ENCODE results near the gene COMMD6. TPM values are rescaled to one million over a fixed set of nuclear protein-coding genes. Genes with fewer than 3 reads are reported as not detected.
"Not testable (repeated sequence)": the region's sequence is repeated elsewhere in the genome, so short reads cannot be mapped to it uniquely, and the experiment has no call there.

Gene COMMD6
- total RNA-seq, 1 donor: 19.5 TPM

DNA sequence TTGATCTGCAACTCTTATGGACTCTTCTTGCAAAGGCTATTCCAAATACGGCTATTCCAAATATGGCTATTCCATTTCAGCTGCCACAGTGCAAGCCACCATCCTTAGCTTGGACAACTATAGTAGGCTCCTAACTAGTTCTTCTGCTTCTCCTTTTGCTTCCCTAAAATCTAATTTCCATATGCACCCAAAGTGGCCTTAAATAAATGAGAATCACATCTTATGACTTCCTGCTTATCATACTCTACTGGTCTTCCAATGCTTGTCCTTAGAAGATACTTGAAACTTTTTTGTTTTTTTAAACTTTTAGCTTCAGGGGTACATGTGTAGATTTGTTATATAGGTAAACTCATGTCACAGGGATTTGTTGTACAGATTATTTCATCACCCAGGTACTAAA, 16.8 kb upstream of the COMMD6 start:
- TF ChIP-seq CTCF (IDR thresholded peaks at IDR 0.05; ENCODE audit: extremely low read depth, low read depth, low read length): no peak
- H3K79me2 ChIP-seq (ENCODE audit: insufficient read depth, low read length): peaks cover 50% of the 10 kb centered on the region
- H3K36me3 ChIP-seq (ENCODE audit: insufficient read depth, low read length): peaks cover 21% of the 10 kb centered on the region
- no peak overlapping the region for H3K27ac ChIP-seq (ENCODE audit: low read depth, low read length)
- no peak overlapping the region for H3K4me3 ChIP-seq (ENCODE audit: insufficient read depth, low read length)
- H4K20me1 ChIP-seq (ENCODE audit: insufficient read depth, low read length): no peaks in the 10 kb centered on the region
- no peak overlapping the region for H3K4me2 ChIP-seq (ENCODE audit: insufficient read depth, low read length)
- no peak overlapping the region for H2AFZ ChIP-seq (ENCODE audit: low read length)
- no peaks in the 10 kb centered on the region for H3K27me3 ChIP-seq (ENCODE audit: insufficient read depth, low read length)
- no peaks in the 10 kb centered on the region for H3K9me3 ChIP-seq (ENCODE audit: low read depth, low read length)
- no peak for DNase-seq (ENCODE audit: insufficient read length, low spot score, missing footprints)
- H3K4me1 ChIP-seq (ENCODE audit: insufficient read depth, low read length): peaks cover 7% of the 10 kb centered on the region

GRCh38 chr13:75550159-75550567, 12.5 kb upstream of the COMMD6 start:
- Histone ChIP-seq H3K4me1 (ENCODE audit: insufficient read depth, low read length) (peaks cover 22% of the 10 kb centered on the region), H3K9me3 (ENCODE audit: low read depth, low read length) (no peaks in the 10 kb centered on the region), H3K27ac (ENCODE audit: low read depth, low read length) (peak overlapping the region; percentile 97), H3K36me3 (ENCODE audit: insufficient read depth, low read length) (peaks cover 16% of the 10 kb centered on the region), H4K20me1 (ENCODE audit: insufficient read depth, low read length) (no peaks in the 10 kb centered on the region), H3K79me2 (ENCODE audit: insufficient read depth, low read length) (peaks cover 41% of the 10 kb centered on the region), H3K4me2 (ENCODE audit: insufficient read depth, low read length) (peak overlapping the region; percentile 96), H2AFZ (ENCODE audit: low read length) (peak overlapping the region; percentile 81), H3K4me3 (ENCODE audit: insufficient read depth, low read length) (peak overlapping the region; percentile 85), H3K27me3 (ENCODE audit: insufficient read depth, low read length) (no peaks in the 10 kb centered on the region)
- DNase-seq (ENCODE audit: insufficient read length, low spot score, missing footprints): no peak
- no peak for TF ChIP-seq CTCF (IDR thresholded peaks at IDR 0.05; ENCODE audit: extremely low read depth, low read depth, low read length)

DNA sequence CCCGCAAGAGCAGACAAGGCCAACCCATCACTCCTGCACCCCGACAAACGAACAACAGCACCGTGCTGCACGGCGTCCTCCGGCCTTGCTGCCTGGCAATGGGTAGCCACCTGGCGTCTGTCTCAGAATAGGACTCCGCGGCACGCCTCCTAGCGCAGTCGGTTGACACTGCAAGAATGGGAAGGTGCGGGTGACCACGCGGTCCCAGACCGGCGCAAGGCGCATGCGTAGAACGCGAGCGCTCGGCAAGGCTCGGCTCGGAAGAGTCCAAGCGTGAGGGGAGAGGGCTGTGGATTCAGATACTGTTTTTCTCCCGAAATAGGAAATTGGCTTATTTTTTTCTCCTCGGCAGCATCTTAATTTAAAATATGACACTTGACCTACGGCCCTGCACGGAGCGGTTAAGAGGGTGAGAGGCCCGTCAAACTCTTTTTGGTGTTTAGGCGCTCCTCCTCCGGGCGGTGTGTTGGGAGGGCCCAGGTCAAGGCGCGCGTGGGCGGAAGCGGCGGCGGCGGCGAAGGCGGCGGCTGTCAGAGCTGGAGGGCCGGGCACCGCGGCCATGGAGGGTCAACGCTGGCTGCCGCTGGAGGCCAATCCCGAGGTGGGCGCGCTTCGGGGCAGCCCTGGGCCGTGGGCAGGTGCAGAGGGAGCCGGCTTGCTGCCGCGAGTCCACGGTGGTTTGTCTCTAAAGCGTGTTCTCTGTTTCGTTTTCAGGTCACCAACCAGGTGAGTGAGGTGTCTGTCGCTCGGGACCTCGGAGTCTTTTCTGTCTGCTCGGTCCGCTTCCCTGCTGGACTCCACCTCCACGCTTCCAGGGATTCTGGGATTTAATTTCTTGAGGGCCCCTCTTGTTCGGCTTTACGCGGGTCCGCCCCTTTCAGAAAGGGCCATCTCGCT, 11.9 kb upstream of the COMMD6 start, which contains the start of gene UCHL3:
TSS of gene UCHL3 (plus strand) at position 530 of the 897 bp plus-strand sequence. CDS start at position 560, 30 bp downstream.
- H3K36me3 ChIP-seq (ENCODE audit: insufficient read depth, low read length): peaks cover 10% of the 10 kb centered on the region
- no peaks in the 10 kb centered on the region for H4K20me1 ChIP-seq (ENCODE audit: insufficient read depth, low read length)
- H3K9me3 ChIP-seq (ENCODE audit: low read depth, low read length): no peaks in the 10 kb centered on the region
- peak within 1 kb of the TSS; percentile 97 for H3K27ac ChIP-seq (ENCODE audit: low read depth, low read length)
- peak; percentile 96 for DNase-seq (ENCODE audit: insufficient read length, low spot score, missing footprints)
- peak; percentile 80 for TF ChIP-seq CTCF (IDR thresholded peaks at IDR 0.05; ENCODE audit: extremely low read depth, low read depth, low read length)
- H3K27me3 ChIP-seq (ENCODE audit: insufficient read depth, low read length): no peaks in the 10 kb centered on the region
- H3K4me3 ChIP-seq (ENCODE audit: insufficient read depth, low read length): peak within 1 kb of the TSS; percentile 85
- peaks cover 28% of the 10 kb centered on the region for H3K4me1 ChIP-seq (ENCODE audit: insufficient read depth, low read length)
- H2AFZ ChIP-seq (ENCODE audit: low read length): peak within 1 kb of the TSS; percentile 89
- peak within 1 kb of the TSS; percentile 96 for H3K4me2 ChIP-seq (ENCODE audit: insufficient read depth, low read length)
- H3K79me2 ChIP-seq (ENCODE audit: insufficient read depth, low read length): peaks cover 36% of the 10 kb centered on the region

- Histone ChIP-seq H3K36me3 (ENCODE audit: insufficient read depth, low read length) (no peaks in the 10 kb centered on the region), H4K20me1 (ENCODE audit: insufficient read depth, low read length) (no peaks in the 10 kb centered on the region), H3K79me2 (ENCODE audit: insufficient read depth, low read length) (peaks cover 26% of the 10 kb centered on the region), H3K4me2 (ENCODE audit: insufficient read depth, low read length) (no peak overlapping the region), H3K27ac (ENCODE audit: low read depth, low read length) (no peak overlapping the region), H3K4me1 (ENCODE audit: insufficient read depth, low read length) (peaks cover 33% of the 10 kb centered on the region), H3K27me3 (ENCODE audit: insufficient read depth, low read length) (no peaks in the 10 kb centered on the region), H2AFZ (ENCODE audit: low read length) (no peak overlapping the region), H3K9me3 (ENCODE audit: low read depth, low read length) (no peaks in the 10 kb centered on the region), H3K4me3 (ENCODE audit: insufficient read depth, low read length) (no peak overlapping the region)
- TF ChIP-seq CTCF (IDR thresholded peaks at IDR 0.05; ENCODE audit: extremely low read depth, low read depth, low read length): no peak
- no peak for DNase-seq (ENCODE audit: insufficient read length, low spot score, missing footprints)
Measured at GRCh38 chr13:75547917-75548316, 10.3 kb upstream of the COMMD6 start.

- not testable (repeated sequence) for H3K36me3 ChIP-seq (ENCODE audit: insufficient read depth, low read length); H3K27me3 ChIP-seq (ENCODE audit: insufficient read depth, low read length); H3K27ac ChIP-seq (ENCODE audit: low read depth, low read length); H3K9me3 ChIP-seq (ENCODE audit: low read depth, low read length); H2AFZ ChIP-seq (ENCODE audit: low read length); H3K4me3 ChIP-seq (ENCODE audit: insufficient read depth, low read length); H3K79me2 ChIP-seq (ENCODE audit: insufficient read depth, low read length); H4K20me1 ChIP-seq (ENCODE audit: insufficient read depth, low read length); DNase-seq (ENCODE audit: insufficient read length, low spot score, missing footprints)
- peak overlapping the region; percentile 41 for H3K4me2 ChIP-seq (ENCODE audit: insufficient read depth, low read length)
- peaks cover 26% of the 10 kb centered on the region for H3K4me1 ChIP-seq (ENCODE audit: insufficient read depth, low read length)
Measured at GRCh38 chr13:75545386-75545785, 7.7 kb upstream of the COMMD6 start.

Measured in osteoblast (primary cell).